Measurements from ENCODE around the gene TAS2R30.
"Not testable (repeated sequence)": the region's sequence is repeated elsewhere in the genome, so short reads cannot be mapped to it uniquely, and the experiment has no call there.

The TAS2R30 gene

GRCh38 chr12:11108862-11109261 lies 25.6 kb downstream of the TAS2R30 start:
- H3K36me3 ChIP-seq = no peaks in the 10 kb centered on the region; the same call in 1 of the 2 replicates
- H3K9me3 ChIP-seq (ENCODE audit: severe bottlenecking) = no peaks in the 10 kb centered on the region
- no peak for TF ChIP-seq CTCF (IDR thresholded peaks at IDR 0.05; ENCODE audit: low read depth, low read length)
- no peaks in the 10 kb centered on the region for H3K27me3 ChIP-seq (ENCODE audit: insufficient read depth, low read depth, severe bottlenecking)
- no peak overlapping the region for H3K4me3 ChIP-seq (ENCODE audit: low read depth, low read length)
- DNase-seq = no peak
- no peak overlapping the region for H3K27ac ChIP-seq

GRCh38 chr12:11107719-11108118 lies 26.7 kb downstream of the TAS2R30 start:
- H3K9me3 ChIP-seq (ENCODE audit: severe bottlenecking) = no peaks in the 10 kb centered on the region
- no peak overlapping the region for H3K4me3 ChIP-seq (ENCODE audit: low read depth, low read length)
- no peaks in the 10 kb centered on the region; the same call in 1 of the 2 replicates for H3K36me3 ChIP-seq
- no peaks in the 10 kb centered on the region for H3K27me3 ChIP-seq (ENCODE audit: insufficient read depth, low read depth, severe bottlenecking)
- no peak for TF ChIP-seq CTCF (IDR thresholded peaks at IDR 0.05; ENCODE audit: low read depth, low read length)
- H3K27ac ChIP-seq = no peak overlapping the region
- DNase-seq = no peak

GRCh38 chr12:11106288-11106687 lies 28.2 kb downstream of the TAS2R30 start:
- Histone ChIP-seq H3K27me3 (ENCODE audit: insufficient read depth, low read depth, severe bottlenecking) (no peaks in the 10 kb centered on the region), H3K9me3 (ENCODE audit: severe bottlenecking) (no peaks in the 10 kb centered on the region), H3K36me3 (no peaks in the 10 kb centered on the region; the same call in 1 of the 2 replicates), H3K27ac (no peak overlapping the region), H3K4me3 (ENCODE audit: low read depth, low read length) (no peak overlapping the region)
- no peak for DNase-seq
- no peak for TF ChIP-seq CTCF (IDR thresholded peaks at IDR 0.05; ENCODE audit: low read depth, low read length)

DNA sequence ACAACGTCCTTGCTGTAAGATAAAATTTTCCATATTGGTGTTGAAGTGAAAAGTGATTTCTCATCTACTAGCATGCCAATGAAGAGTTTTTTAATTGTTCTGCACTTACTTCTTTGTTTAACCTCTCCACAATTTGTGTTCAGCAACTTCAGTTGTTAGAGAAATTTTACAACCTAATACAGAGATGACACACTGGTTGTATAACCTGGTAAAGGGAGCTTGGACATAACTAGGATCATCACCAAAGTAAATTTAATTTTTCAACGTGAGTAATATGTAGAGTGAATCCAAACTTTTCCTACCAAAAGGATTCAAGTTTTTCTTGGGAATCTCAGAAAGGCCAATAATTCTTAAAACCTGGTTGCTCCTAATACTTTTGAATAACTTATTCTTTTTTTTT lies 28.9 kb downstream of the TAS2R30 start:
- H3K27me3 ChIP-seq (ENCODE audit: insufficient read depth, low read depth, severe bottlenecking) = no peaks in the 10 kb centered on the region
- no peaks in the 10 kb centered on the region; the same call in none of the 2 replicates for H3K36me3 ChIP-seq
- TF ChIP-seq CTCF (IDR thresholded peaks at IDR 0.05; ENCODE audit: low read depth, low read length) = no peak
- DNase-seq = no peak
- no peaks in the 10 kb centered on the region for H3K9me3 ChIP-seq (ENCODE audit: severe bottlenecking)
- no peak overlapping the region for H3K27ac ChIP-seq
- no peak overlapping the region for H3K4me3 ChIP-seq (ENCODE audit: low read depth, low read length)

- H3K36me3 ChIP-seq; H3K27ac ChIP-seq; H3K27me3 ChIP-seq (ENCODE audit: insufficient read depth, low read depth, severe bottlenecking); H3K4me3 ChIP-seq (ENCODE audit: low read depth, low read length); DNase-seq; H3K9me3 ChIP-seq (ENCODE audit: severe bottlenecking): not testable (repeated sequence)
These were observed 39.5 kb downstream of the TAS2R30 start for GRCh38 chr12:11094910-11095309.

- TF ChIP-seq CTCF (IDR thresholded peaks at IDR 0.05; ENCODE audit: low read depth, low read length) = no peak
These were observed 42.3 kb downstream of the TAS2R30 start, which contains the start of gene TAS2R43 for GRCh38 chr12:11092128-11092527. Gene TAS2R43, minus strand, starts transcription at chr12:11092313. Its CDS starts 84 bp downstream, at chr12:11092229.

More at GRCh38 chr12:11092128-11092527, 42.3 kb downstream of the TAS2R30 start, which contains the start of gene TAS2R43:
- Histone ChIP-seq H3K27ac (no peak within 1 kb of the TSS), H3K36me3 (no peaks in the 10 kb centered on the region), H3K4me3 (ENCODE audit: low read depth, low read length) (no peak within 1 kb of the TSS), H3K9me3 (ENCODE audit: severe bottlenecking) (no peaks in the 10 kb centered on the region), H3K27me3 (ENCODE audit: insufficient read depth, low read depth, severe bottlenecking) (no peaks in the 10 kb centered on the region)
- no peak for DNase-seq
